Measurements from ENCODE around the gene SMAD3.

- TF ChIP-seq CTCF (IDR thresholded peaks at IDR 0.05; ENCODE audit: borderline replicate concordance, extremely low read depth, low read length, poor library complexity, severe bottlenecking) (no peak), EZH2 (IDR thresholded peaks at IDR 0.05; ENCODE audit: borderline replicate concordance, low read depth, low read length, severe bottlenecking) (no peak)
Observed at GRCh38 chr15:67024998-67025368, 40.4 kb upstream of the SMAD3 start.
